ENCODE data around the gene ZKSCAN8. TPM values are rescaled to one million over a fixed set of nuclear protein-coding genes. Genes with fewer than 3 reads are reported as not detected.

The ZKSCAN8 gene
- total and polyA plus RNA-seq, 2 experiments from 2014 or later = 4.1 to 21.2 TPM

GRCh38 chr6:28154357-28154756, 12.7 kb downstream of the ZKSCAN8 start:
- H3K9me3 ChIP-seq (ENCODE audit: low read depth) = no peaks in the 10 kb centered on the region
- H3K27me3 ChIP-seq = no peaks in the 10 kb centered on the region
- no peak for TF ChIP-seq EZH2phosphoT487 (IDR thresholded peaks at IDR 0.05; ENCODE audit: low read depth, severe bottlenecking, unreplicated experiment)
- TF ChIP-seq CTCF (IDR thresholded peaks at IDR 0.05; ENCODE audit: poor library complexity) = no peak
- no peak for TF ChIP-seq EZH2 (IDR thresholded peaks at IDR 0.05; ENCODE audit: borderline replicate concordance)
- H4K20me1 ChIP-seq (ENCODE audit: insufficient read depth, poor library complexity, severe bottlenecking) = no peaks in the 10 kb centered on the region
- peaks cover 2% of the 10 kb centered on the region for H3K79me2 ChIP-seq
- peaks cover 28% of the 10 kb centered on the region for H3K36me3 ChIP-seq (replicated peaks; ENCODE audit: insufficient read depth, low read depth)
- no peak overlapping the region for H3K27ac ChIP-seq
- no peak overlapping the region for H3K4me3 ChIP-seq
- no peaks in the 10 kb centered on the region for H3K9me2 ChIP-seq (replicated peaks; ENCODE audit: insufficient read depth)
- no peak overlapping the region for H3K4me2 ChIP-seq
- no peak for DNase-seq (ENCODE audit: low spot score)
- no peak overlapping the region for H2AFZ ChIP-seq
- H3K4me1 ChIP-seq (ENCODE audit: insufficient read depth) = no peaks in the 10 kb centered on the region

GRCh38 chr6:28158318-28158717, 16.6 kb downstream of the ZKSCAN8 start:
- H2AFZ ChIP-seq = no peak overlapping the region
- peaks cover 7% of the 10 kb centered on the region for H3K4me1 ChIP-seq (ENCODE audit: insufficient read depth)
- no peak for DNase-seq (ENCODE audit: low spot score)
- H3K36me3 ChIP-seq (replicated peaks; ENCODE audit: insufficient read depth, low read depth) = peaks cover 8% of the 10 kb centered on the region
- H3K27me3 ChIP-seq = no peaks in the 10 kb centered on the region
- no peaks in the 10 kb centered on the region for H4K20me1 ChIP-seq (ENCODE audit: insufficient read depth, poor library complexity, severe bottlenecking)
- TF ChIP-seq EZH2 (IDR thresholded peaks at IDR 0.05; ENCODE audit: borderline replicate concordance) (no peak), CTCF (IDR thresholded peaks at IDR 0.05; ENCODE audit: poor library complexity) (no peak), EZH2phosphoT487 (IDR thresholded peaks at IDR 0.05; ENCODE audit: low read depth, severe bottlenecking, unreplicated experiment) (no peak)
- no peak overlapping the region for H3K4me2 ChIP-seq
- WGBS (ENCODE audit: low lambda C conversion rate, missing lambda C conversion rate) = 97% methylated on average over 3 of the region's 3 CpGs
- no peak overlapping the region for H3K27ac ChIP-seq
- no peaks in the 10 kb centered on the region for H3K79me2 ChIP-seq
- no peaks in the 10 kb centered on the region for H3K9me2 ChIP-seq (replicated peaks; ENCODE audit: insufficient read depth)
- H3K4me3 ChIP-seq = no peak overlapping the region
- no peaks in the 10 kb centered on the region for H3K9me3 ChIP-seq (ENCODE audit: low read depth)

- no peaks in the 10 kb centered on the region for H3K79me2 ChIP-seq
- H3K4me2 ChIP-seq = no peak overlapping the region
- no peaks in the 10 kb centered on the region for H4K20me1 ChIP-seq (ENCODE audit: insufficient read depth, poor library complexity, severe bottlenecking)
- no peak overlapping the region for H3K4me3 ChIP-seq
- no peak for DNase-seq (ENCODE audit: low spot score)
- no peaks in the 10 kb centered on the region for H3K9me2 ChIP-seq (replicated peaks; ENCODE audit: insufficient read depth)
- WGBS (ENCODE audit: low lambda C conversion rate, missing lambda C conversion rate) = 89% methylated on average over 4 of the region's 4 CpGs
- no peak overlapping the region for H2AFZ ChIP-seq
- H3K9me3 ChIP-seq (ENCODE audit: low read depth) = no peaks in the 10 kb centered on the region
- no peaks in the 10 kb centered on the region for H3K27me3 ChIP-seq
- TF ChIP-seq EZH2 (IDR thresholded peaks at IDR 0.05; ENCODE audit: borderline replicate concordance) (no peak), CTCF (IDR thresholded peaks at IDR 0.05; ENCODE audit: poor library complexity) (no peak), EZH2phosphoT487 (IDR thresholded peaks at IDR 0.05; ENCODE audit: low read depth, severe bottlenecking, unreplicated experiment) (no peak)
- H3K27ac ChIP-seq = no peak overlapping the region
- peaks cover 7% of the 10 kb centered on the region for H3K36me3 ChIP-seq (replicated peaks; ENCODE audit: insufficient read depth, low read depth)
- peaks cover 7% of the 10 kb centered on the region for H3K4me1 ChIP-seq (ENCODE audit: insufficient read depth)
Observed at GRCh38 chr6:28159029-28159607, 17.4 kb downstream of the ZKSCAN8 start.

All from hepatocyte (in vitro differentiated cells).